ENCODE results near the gene RALGPS2.

The RALGPS2 gene

GRCh38 chr1:178857126-178857525 lies 132.1 kb downstream of the RALGPS2 start:
- TF ChIP-seq CTCF (IDR thresholded peaks at IDR 0.05; ENCODE audit: borderline replicate concordance, control extremely low read depth, extremely low read depth, insufficient read depth, missing control alignments), result no peak
- no peak for DNase-seq (ENCODE audit: low spot score)
- in situ Hi-C loops (cut with MboI; ENCODE audit: low sequenced_read_pairs, unreplicated experiment), result no loop called here

GRCh38 chr1:178862416-178862815 lies 137.4 kb downstream of the RALGPS2 start:
- no peak for DNase-seq (ENCODE audit: low spot score)
- in situ Hi-C loops (cut with MboI; ENCODE audit: low sequenced_read_pairs, unreplicated experiment), result no loop called here
- TF ChIP-seq CTCF (IDR thresholded peaks at IDR 0.05; ENCODE audit: borderline replicate concordance, control extremely low read depth, extremely low read depth, insufficient read depth, missing control alignments), result no peak

- no peak for TF ChIP-seq CTCF (IDR thresholded peaks at IDR 0.05; ENCODE audit: borderline replicate concordance, control extremely low read depth, extremely low read depth, insufficient read depth, missing control alignments)
- in situ Hi-C loops (cut with MboI; ENCODE audit: low sequenced_read_pairs, unreplicated experiment), result no loop called here
- DNase-seq (ENCODE audit: low spot score), result no peak
Observed at GRCh38 chr1:178862864-178863263, 137.8 kb downstream of the RALGPS2 start.

- in situ Hi-C loops (cut with MboI; ENCODE audit: low sequenced_read_pairs, unreplicated experiment), result no loop called here
- no peak for DNase-seq (ENCODE audit: low spot score)
- no peak for TF ChIP-seq CTCF (IDR thresholded peaks at IDR 0.05; ENCODE audit: borderline replicate concordance, control extremely low read depth, extremely low read depth, insufficient read depth, missing control alignments)
Observed at GRCh38 chr1:178864326-178864725, 139.3 kb downstream of the RALGPS2 start.

- TF ChIP-seq CTCF (IDR thresholded peaks at IDR 0.05; ENCODE audit: borderline replicate concordance, control extremely low read depth, extremely low read depth, insufficient read depth, missing control alignments), result no peak
- in situ Hi-C loops (cut with MboI; ENCODE audit: low sequenced_read_pairs, unreplicated experiment), result no loop called here
- DNase-seq (ENCODE audit: low spot score), result no peak
Observed at GRCh38 chr1:178867670-178868069, 142.6 kb downstream of the RALGPS2 start.

- TF ChIP-seq CTCF (IDR thresholded peaks at IDR 0.05; ENCODE audit: borderline replicate concordance, control extremely low read depth, extremely low read depth, insufficient read depth, missing control alignments), result no peak
- DNase-seq (ENCODE audit: low spot score), result no peak
- in situ Hi-C loops (cut with MboI; ENCODE audit: low sequenced_read_pairs, unreplicated experiment), result no loop called here
Observed at GRCh38 chr1:178868706-178869105, 143.7 kb downstream of the RALGPS2 start.
